ENCODE data around the gene NOS1AP. TPM values are rescaled to one million over a fixed set of nuclear protein-coding genes. Genes with fewer than 3 reads are reported as not detected.

Gene NOS1AP
- total RNA-seq, 2 donors from 2014 or later, result 11.3 to 14.4 TPM

DNA sequence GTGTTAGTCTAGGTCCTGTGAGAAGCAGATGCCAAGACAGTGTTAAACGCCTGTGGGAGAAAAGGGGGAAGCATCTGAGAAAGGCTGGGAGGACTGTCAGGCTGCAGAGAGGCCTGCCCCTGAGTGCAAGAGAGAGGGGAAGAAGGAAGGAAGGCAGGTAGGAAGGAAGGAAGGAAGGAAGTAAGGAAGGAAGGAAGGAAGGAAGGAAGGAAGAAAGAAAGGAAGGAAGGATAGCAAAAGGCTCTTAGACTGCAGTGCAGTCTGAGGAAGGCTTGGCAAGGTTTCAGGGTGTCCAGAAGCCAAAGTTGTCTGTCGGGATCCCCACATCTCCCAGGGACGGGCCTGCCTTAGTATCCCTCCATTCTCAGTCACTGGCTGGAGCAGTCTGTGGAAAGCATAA, 224.5 kb downstream of the NOS1AP start:
- DNase-seq (no peak), ATAC-seq (no peak)
- intact Hi-C loops (cut with DNase I, micrococcal nuclease), result no loop called here

DNA sequence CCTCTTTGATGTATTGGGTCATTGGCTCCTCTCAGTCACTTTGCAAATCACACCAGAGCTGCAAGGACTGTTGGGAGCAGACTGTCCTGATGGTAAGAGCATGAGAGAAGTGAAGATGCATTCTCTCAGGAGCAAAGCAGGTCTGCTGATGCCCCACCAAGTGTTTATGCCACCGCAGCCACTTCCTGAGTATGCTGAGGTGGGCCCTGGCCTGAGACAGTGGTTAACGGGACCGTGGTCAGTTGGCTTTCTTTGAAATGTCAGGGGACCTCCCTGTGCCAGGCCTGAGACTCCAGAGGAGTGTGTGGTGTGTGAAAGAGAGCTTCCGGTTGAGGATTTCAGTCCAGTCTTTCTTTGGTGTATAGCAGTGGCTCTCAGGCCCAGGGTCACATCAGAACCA, 227.7 kb downstream of the NOS1AP start:
- intact Hi-C loops (cut with DNase I, micrococcal nuclease), result no loop called here
- no peak for ATAC-seq
- DNase-seq, result no peak

DNA sequence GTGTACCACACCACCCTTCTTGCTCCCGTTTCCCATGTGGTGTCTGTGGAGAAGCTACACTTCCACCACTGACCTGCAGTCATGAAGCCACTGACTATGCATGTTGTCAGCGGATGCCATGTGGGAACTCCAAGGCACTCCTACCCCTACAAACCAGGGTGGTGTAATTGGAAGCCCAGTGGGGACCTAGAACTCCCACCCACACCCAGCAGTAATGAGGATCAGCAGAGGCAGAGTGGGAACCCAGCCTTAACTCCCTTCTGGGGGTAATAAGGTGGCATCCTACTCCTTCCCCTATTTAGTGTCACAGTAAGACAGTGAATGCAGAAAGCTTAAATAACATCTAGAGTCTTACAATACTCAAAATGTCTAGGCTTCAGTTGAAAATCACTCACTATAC, 228.8 kb downstream of the NOS1AP start:
- DNase-seq, result no peak
- ATAC-seq, result no peak
- intact Hi-C loops (cut with DNase I, micrococcal nuclease), result no loop called here

DNA sequence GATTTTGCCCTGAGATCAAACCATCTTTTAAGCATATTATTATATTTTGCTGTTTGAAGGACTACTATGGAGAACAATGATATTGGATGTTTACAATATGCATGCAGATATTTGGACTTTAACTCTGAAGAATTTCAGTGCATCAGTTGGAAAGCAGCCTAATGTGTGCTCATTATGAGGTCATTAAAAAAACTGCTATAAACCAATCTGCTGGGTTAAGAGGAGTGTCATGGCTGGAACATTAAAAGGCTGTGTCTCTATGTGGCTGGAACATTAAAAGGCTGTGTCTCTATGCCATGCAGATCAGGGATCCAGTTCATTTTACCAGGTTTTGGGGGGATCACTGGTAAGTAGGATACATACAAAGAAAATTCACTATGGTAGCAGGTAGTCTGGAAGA, 229.5 kb downstream of the NOS1AP start:
- intact Hi-C loops (cut with DNase I, micrococcal nuclease), result no loop called here
- DNase-seq, result no peak
- peak; percentile 71 for ATAC-seq

DNA sequence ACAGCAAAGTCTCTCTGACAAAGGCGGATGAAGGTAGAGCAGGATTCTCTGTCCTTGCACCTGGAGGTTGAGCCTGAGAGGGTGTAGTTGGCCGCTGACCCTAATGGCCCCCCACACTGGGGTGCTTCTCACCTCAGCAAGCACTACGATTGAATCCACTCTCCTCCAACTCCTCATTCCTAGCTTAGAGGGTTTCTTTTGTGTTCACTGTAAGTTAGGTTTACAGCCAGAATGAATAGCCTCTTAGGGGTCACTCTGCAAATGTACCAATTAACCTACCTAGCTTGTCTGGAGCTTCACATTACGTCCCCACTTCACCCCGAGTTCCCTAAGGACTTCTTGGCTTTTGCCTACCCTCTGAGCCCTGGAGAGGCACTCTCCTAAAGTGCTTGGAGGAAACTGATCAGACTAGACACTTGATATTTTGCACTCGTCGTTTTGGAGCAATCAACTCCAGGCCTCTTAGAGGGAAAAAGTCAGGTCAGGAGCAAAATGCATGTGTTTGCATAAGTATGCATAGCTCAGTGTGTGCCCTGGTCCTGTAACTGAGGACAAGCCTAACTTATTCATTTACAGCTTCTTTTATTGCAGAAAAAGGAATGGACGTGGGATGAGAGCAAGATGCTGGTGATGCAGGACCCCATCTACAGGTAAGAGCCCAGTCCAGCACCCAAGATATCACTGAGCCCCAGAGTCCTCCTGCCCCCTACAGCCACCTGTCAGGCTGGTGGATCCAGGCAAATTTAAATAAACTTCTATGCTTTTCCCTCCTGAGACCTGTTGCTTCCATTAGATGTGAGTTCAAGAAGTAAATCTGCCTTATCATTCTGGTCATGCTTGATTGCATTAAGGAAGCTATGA, 230.8 kb downstream of the NOS1AP start:
- intact Hi-C loops (cut with DNase I, micrococcal nuclease), result no loop called here
- no peak for ATAC-seq
- no peak for DNase-seq

DNA sequence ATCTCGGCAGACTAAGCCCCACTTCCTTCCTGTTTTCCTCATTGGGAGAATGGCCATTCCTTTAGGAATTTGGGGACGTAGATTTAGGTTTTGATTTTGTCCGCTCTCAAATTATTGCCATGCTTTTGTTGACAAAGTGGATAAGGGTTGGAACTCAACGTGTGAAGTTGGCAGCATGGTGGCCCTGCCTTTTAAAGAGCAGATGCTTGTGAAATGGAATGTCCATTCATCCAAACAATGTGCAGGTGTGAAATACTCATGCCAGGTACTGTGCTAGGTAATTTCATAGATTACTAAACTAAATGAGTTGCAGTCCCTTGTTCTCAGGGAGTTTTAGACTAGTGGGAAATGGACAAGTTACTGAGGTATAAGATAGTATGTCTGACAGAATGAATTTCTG, 232.2 kb downstream of the NOS1AP start:
- intact Hi-C loops (cut with DNase I, micrococcal nuclease), result no loop called here
- no peak for ATAC-seq
- DNase-seq, result no peak

DNA sequence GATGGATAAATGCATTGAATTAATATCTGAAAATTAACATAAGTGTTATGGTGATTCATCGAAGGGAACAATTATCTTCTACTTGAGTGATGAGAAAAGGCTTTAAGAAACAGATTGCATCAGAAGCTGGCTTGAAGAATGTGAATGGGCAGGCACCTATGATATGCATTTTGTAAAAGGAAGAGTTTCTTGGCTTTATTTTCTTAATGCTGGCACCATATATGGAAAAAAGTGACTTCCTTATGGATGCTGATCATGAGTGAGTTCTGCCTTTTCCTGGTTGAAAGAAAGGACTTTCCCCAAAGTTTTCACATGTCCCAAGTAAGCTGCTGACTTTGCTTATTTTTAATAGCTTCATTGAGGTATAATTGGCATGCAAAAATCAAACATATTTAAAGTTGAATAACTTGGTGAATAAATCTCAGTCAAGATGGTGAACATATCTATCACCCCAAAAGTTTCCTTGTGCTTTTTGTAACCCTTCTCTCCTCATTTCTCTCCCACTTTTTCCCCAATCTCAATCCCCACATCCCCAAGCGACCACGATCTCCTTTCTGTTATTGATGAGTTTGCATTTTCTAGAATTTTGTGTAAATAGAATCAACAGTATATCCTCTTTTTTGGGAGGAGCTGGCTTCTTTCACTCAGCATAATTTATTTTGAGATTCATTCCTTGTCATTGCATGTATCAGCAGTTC, 233.0 kb downstream of the NOS1AP start:
- no peak for DNase-seq
- intact Hi-C loops (cut with DNase I, micrococcal nuclease), result no loop called here
- no peak for ATAC-seq

DNA sequence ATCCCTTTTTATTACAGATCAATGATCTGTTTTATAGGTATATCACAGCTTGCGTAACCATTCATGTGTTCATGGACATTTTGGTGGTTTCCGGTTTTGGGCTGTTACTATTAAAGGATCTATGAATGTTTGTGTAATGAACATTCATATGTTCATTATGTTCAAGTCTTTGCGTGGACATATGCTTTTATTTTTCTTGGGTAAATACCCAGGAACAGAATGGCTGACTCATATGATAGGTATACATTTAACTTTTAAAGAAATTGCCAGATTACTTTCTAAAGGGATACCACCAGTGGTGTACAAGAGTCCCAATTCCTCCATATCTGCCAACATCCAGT, 233.5 kb downstream of the NOS1AP start:
- intact Hi-C loops (cut with DNase I, micrococcal nuclease), result no loop called here
- DNase-seq (no peak), ATAC-seq (no peak)

DNA sequence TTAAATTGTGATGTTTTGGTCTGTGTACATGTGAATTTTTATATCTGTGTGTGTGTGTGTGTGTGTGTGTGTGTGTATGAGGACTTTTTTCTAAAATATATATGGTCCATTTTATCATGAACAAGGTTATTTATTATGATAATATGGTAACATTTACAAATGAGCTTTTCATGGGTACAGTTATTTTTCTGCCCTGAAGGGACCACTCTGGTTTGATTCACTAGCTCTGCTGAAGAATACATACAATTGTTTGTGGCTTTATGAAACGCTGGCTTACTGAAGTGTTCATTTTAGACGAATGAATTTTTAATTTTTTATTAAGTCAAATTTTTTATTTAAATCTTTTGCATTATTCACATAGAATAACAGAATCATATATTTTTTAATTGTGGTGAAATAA, 235.2 kb downstream of the NOS1AP start:
- intact Hi-C loops (cut with DNase I, micrococcal nuclease), result no loop called here
- DNase-seq (no peak), ATAC-seq (no peak)

DNA sequence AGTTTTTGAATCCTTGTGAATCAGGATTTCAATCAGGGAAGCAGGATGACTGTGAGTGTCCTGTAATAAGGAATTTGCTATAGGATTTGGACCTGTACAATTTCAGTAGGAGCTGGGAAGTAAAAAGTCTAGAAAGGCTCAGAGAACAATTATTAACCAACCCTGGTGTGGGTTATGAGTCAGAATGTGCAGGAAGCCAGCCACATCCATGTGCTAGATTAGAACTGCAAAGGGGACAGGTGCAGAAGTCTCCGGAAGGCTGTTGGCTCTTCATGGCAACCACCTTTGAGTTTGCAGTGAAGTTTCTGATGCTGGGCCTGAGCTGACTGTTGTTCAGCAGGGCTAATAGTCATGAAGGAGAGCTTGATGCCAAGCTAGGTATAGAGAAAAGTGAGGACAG, 236.5 kb downstream of the NOS1AP start:
- intact Hi-C loops (cut with DNase I, micrococcal nuclease), result no loop called here
- no peak for DNase-seq
- peak; percentile 92 for ATAC-seq

DNA sequence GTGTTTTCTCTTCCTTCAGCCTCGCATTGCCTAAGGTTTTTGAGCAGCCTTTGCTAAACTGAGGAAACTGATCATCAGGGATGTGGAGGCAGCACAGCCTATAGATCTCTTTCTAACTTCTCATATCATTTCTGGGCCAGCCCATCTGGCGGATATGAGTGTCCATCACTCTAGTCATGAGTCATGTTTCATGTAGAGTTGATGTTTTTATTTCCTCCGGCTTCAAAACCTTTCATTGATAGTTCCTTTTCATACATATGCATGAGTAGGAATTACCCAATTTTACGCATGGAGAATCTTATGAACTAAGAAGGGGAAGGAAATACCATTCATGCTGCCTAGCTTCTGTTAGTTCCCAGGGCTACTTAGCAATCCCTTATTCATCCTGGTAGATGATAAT, 240.8 kb downstream of the NOS1AP start:
- ATAC-seq (no peak), DNase-seq (no peak)
- intact Hi-C loops (cut with DNase I, micrococcal nuclease), result no loop called here

DNA sequence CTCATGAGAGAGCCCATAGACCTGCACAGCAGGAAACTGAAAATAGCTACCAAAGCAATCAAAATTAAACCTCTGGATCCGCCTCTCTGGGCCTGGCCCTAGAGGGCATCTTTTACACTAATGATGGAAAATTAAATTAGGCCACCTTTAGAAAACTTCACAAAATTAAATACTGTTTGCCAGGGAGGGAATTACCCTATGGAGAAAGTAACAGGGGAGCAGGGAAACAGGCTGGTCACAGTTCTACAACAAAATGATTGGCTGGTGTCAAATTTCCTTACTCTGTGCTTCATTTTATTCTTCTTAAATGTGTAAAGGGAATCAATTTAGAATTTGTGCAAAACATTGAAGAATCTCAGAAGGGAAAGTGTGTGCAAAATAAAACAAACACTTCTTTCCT, 244.7 kb downstream of the NOS1AP start:
- ATAC-seq (no peak), DNase-seq (no peak)
- intact Hi-C loops (cut with DNase I, micrococcal nuclease), result no loop called here

DNA sequence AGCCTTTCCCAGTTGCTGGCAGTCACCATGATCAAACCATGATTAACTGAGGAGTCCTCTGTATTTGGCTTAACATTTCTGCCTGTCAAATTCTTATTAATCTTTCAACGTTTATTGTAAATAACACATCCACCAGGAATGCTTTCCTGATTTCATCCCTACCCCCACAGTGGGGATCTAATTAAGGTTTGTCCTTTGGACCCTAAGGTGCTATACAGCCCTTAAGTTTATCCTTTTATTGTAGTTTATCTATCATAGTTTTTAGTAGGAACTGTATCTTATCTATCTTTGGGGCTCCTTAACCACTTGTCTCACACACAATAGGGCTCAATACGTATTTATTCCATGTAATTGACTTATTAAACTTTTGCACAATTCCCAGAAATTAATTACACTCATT, 246.2 kb downstream of the NOS1AP start:
- ATAC-seq (peak; percentile 85), DNase-seq (no peak)
- intact Hi-C loops (cut with DNase I, micrococcal nuclease), result no loop called here

DNA sequence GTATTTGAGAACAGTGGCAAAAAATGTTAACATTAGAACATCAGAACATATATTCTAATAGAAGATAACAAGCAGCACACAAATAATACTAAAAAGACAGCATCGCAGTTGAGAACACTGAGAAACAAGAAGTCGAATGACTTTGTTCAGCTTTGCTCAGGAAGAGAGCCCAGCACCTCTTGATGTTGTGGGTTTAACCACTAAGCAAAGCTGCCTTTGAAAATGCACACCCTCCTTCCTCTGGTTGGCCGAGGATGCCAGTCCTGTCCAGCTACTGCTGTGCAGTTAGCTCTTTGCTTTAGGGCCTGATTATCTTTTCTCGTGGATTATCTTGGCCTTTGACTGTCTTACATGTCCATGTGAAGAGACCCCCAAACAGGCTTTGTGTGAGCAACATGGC, 246.7 kb downstream of the NOS1AP start:
- intact Hi-C loops (cut with DNase I, micrococcal nuclease), result no loop called here
- no peak for DNase-seq
- no peak for ATAC-seq

DNA sequence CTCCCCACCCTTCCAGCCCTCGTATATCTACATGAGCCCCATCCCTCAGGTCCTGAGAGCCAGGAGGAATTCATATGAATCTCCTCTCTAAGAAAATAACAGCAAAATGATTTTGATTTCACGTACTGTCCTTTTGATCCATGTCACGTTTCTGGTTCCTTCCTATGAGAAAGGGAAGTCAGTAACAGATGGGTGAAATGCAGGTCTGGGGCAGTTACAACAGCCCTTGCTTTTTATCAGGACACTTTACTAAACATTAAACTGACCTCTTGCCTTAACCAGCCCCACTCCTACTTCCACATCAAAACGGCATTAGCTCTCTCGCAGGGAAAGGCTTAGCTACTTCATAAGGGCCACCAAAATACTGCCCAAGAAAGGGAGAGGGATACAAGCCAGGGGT, 248.1 kb downstream of the NOS1AP start:
- DNase-seq (no peak), ATAC-seq (peak; percentile 48)
- intact Hi-C loops (cut with DNase I, micrococcal nuclease), result no loop called here

DNA sequence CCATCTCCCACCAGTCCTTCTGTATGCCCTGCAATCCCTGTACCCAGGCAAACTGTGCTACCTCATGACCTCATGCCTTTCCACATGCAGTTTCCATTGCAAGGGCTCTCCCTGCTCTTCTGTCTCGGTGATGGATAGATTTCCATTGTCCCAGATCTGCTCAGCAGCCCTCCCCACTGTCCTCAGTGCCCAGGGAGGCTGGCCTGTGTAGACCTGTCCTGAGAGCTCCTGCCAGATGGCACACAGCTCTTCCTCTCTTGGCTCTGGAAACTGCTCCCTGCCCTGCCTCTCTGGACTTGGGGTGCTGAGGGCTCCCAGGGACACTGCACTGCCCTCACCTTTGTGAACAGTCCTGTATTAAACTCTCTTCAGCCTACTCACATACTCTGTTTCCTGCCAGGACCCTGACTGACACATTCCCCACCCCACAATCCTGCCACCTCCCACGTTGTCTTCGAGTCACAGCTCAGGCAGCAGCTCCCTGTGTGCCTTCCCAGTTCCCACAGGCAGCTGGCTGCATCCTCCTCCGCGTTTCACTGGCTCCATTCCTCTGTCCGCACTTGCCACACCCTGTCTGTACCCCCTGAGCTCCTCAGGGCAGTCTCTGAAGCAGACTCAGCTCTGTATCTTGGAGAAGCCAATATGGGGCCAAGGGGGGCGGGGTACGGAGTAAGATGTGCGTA, 250.1 kb downstream of the NOS1AP start:
- ATAC-seq (no peak), DNase-seq (no peak)
- intact Hi-C loops (cut with DNase I, micrococcal nuclease), result no loop called here

DNA sequence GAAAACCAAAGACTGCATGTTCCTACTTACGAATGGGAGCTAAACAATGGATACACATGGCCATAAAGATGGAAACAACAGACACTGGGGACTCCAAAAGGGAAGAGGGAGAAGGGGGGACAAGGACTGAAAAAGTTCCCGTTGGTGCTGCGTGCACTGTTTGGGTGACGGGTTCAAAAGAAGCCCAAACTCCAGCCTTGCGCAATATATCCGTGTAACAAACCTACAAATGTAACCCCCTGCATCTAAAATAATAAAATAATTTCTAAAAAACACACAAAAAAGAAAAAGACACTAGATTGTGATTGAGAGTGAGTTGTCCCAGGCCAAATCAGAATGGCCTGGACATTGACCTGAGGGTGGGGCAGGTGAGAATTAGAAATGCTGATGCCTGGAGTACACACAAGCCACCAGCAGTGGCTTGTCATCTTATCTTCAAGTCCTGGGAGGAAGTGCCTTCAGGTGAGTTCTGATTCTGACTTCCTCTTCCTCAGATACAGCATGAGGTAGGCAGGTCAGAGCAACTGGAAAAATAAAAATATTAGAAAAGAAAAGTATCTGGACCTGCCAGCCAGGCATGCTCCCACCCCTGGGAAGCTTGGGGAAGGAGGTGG, 252.4 kb downstream of the NOS1AP start:
- intact Hi-C loops (cut with DNase I, micrococcal nuclease), result no loop called here
- DNase-seq (peak in 1 of 2 donors; percentile 21), ATAC-seq (peak; percentile 91)

DNA sequence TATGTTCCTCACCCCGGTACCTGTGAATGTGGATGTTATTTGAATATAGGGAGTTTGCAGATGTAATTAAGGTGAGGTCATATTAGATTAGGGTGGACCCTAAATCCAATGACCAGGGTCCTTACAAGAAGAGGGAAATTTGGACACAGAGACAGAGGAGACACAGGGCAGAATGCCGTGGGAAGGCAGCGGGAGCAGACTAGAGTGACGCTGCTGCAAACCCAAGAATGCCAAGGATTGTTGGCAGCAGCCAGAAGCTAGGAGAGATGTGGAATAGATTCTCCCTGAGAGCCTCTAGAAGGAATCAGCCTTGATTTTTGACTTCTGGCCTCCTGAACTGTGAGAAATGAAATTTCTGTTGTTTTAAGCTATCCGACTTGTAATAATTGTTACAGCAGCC, 253.5 kb downstream of the NOS1AP start:
- ATAC-seq (no peak), DNase-seq (no peak)
- intact Hi-C loops (cut with DNase I, micrococcal nuclease), result no loop called here

DNA sequence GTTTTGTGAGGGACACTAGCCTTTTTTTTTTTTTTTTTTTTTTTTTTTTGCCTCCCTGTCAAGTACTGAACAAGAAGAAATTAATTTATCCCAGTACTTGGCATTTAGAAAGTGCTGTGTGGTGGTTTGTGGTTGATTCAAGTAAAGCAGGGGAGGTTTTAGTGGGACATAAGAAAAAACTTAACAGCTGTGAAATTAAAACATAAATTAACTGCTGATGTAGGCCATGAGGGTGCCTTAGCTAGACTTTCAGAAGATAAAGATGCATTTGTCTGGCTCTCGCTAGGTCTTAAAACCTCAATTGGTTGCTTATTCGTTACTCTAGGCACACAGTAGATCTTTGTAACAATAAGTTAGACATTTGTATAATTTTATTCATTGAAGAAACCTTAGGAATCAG, 254.9 kb downstream of the NOS1AP start:
- no peak for ATAC-seq
- DNase-seq, result no peak
- intact Hi-C loops (cut with DNase I, micrococcal nuclease), result no loop called here

DNA sequence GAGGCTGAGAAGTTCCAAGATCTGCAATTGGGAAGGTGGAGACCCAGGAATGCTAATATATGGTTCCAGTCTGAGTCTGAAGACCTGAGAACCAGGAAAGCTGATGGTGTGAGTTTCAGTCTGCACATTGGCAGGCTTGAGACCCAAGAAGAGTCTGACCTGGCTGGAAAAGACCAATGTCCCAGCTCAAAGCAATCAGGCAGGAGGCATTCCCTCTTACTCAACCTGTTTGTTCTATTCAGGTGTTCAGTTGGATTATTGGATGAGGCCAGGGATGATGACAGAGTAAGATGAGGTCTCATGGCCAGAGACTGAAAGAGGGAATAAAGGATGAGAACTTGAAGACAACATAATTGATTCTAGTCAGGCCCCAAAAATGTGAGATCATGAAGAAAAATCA, 257.1 kb downstream of the NOS1AP start:
- ATAC-seq, result no peak
- intact Hi-C loops (cut with DNase I, micrococcal nuclease), result no loop called here
- DNase-seq, result no peak

All from left colon (tissue), 2 donors.